ENCODE data around the gene IRAG1. TPM values are rescaled to one million over a fixed set of nuclear protein-coding genes. Genes with fewer than 3 reads are reported as not detected.

IRAG1 gene
- polyA plus RNA-seq, 1 donor from 2014 or later = 0.14 TPM

GRCh38 chr11:10654811-10655150, 38.8 kb downstream of the IRAG1 start:
- no peaks in the 10 kb centered on the region for H3K36me3 ChIP-seq (ENCODE audit: insufficient read depth, low read length)

DNA sequence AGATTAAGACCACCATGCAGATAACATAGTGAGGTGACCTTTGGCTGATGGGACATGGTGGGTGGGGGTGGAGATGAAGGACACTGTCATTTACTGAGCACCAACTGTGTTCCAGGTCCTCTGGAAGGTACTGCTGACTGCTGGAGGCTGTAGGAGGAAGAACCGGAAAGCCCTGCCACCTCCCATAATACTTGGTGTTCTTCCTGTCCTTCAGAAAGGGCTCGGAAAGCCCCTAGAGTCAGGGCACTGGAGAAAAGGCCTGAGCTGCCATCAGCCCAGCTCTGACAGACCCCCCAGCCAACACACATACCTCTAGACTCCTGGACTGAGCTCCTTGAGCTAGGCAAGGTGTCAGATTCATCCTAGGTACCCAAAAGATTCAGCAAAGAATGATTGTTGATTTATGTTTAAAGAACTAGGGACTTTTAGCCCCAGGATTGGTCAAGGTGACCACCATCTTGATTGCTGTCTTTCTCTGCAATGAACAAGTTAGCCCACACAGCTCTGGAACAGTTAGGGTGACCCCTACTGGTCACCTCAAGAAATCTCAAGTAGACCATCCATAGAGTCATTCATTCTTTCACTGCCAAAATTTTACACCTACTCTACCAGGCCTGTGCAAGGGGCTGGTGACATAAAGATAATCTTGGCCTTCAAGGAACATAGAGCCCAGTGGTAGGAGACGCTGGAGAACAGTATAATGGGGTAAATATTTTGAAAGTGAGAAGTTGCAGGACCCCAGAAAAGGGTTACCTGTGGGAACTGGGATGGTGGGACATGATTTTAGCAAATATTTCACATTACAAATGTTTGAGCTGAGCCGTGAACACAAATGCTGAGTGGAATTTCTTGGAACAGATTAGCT, 39.4 kb downstream of the IRAG1 start:
- Histone ChIP-seq H3K4me3 (ENCODE audit: low read length) (no peak overlapping the region), H3F3A (ENCODE audit: insufficient read depth, low read length, poor library complexity, severe bottlenecking) (no peaks in the 10 kb centered on the region), H4K20me1 (ENCODE audit: insufficient read depth) (no peaks in the 10 kb centered on the region), H3K36me3 (ENCODE audit: insufficient read depth, low read length) (no peaks in the 10 kb centered on the region), H3K4me2 (ENCODE audit: low read length) (no peak overlapping the region), H3K27me3 (ENCODE audit: insufficient read depth, low read depth, low read length) (no peaks in the 10 kb centered on the region), H3K9me3 (ENCODE audit: low read length) (no peaks in the 10 kb centered on the region), H3K9me2 (ENCODE audit: insufficient read depth, low read length) (no peaks in the 10 kb centered on the region), H3K9ac (ENCODE audit: low read length) (no peak overlapping the region), H2AFZ (ENCODE audit: low read depth, low read length) (no peak overlapping the region), H3K27ac (ENCODE audit: low read length) (no peak overlapping the region), H3K79me2 (replicated peaks; ENCODE audit: insufficient read depth, low read length) (no peaks in the 10 kb centered on the region)
- TF ChIP-seq EP300 (conservative IDR thresholded peaks at IDR 0.05; ENCODE audit: poor library complexity, severe bottlenecking) (no peak), SMC3 (conservative IDR thresholded peaks at IDR 0.05; ENCODE audit: poor library complexity) (peak; percentile 23), RAD21 (conservative IDR thresholded peaks at IDR 0.05) (peak; percentile 50), TAF1 (IDR thresholded peaks at IDR 0.05; ENCODE audit: low read depth) (no peak), EZH2 (IDR thresholded peaks at IDR 0.05; ENCODE audit: borderline replicate concordance, insufficient read depth, low read length, poor library complexity, severe bottlenecking) (no peak), MXI1 (conservative IDR thresholded peaks at IDR 0.05; ENCODE audit: poor library complexity, severe bottlenecking) (no peak), POLR2AphosphoS5 (IDR thresholded peaks at IDR 0.05) (no peak)
- TF ChIP-seq, protein P1, sequence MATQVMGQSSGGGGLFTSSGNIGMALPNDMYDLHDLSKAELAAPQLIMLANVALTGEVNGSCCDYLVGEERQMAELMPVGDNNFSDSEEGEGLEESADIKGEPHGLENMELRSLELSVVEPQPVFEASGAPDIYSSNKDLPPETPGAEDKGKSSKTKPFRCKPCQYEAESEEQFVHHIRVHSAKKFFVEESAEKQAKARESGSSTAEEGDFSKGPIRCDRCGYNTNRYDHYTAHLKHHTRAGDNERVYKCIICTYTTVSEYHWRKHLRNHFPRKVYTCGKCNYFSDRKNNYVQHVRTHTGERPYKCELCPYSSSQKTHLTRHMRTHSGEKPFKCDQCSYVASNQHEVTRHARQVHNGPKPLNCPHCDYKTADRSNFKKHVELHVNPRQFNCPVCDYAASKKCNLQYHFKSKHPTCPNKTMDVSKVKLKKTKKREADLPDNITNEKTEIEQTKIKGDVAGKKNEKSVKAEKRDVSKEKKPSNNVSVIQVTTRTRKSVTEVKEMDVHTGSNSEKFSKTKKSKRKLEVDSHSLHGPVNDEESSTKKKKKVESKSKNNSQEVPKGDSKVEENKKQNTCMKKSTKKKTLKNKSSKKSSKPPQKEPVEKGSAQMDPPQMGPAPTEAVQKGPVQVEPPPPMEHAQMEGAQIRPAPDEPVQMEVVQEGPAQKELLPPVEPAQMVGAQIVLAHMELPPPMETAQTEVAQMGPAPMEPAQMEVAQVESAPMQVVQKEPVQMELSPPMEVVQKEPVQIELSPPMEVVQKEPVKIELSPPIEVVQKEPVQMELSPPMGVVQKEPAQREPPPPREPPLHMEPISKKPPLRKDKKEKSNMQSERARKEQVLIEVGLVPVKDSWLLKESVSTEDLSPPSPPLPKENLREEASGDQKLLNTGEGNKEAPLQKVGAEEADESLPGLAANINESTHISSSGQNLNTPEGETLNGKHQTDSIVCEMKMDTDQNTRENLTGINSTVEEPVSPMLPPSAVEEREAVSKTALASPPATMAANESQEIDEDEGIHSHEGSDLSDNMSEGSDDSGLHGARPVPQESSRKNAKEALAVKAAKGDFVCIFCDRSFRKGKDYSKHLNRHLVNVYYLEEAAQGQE (IDR thresholded peaks at IDR 0.05; ENCODE audit: borderline replicate concordance) = no peak
- TF ChIP-seq, protein P2, sequence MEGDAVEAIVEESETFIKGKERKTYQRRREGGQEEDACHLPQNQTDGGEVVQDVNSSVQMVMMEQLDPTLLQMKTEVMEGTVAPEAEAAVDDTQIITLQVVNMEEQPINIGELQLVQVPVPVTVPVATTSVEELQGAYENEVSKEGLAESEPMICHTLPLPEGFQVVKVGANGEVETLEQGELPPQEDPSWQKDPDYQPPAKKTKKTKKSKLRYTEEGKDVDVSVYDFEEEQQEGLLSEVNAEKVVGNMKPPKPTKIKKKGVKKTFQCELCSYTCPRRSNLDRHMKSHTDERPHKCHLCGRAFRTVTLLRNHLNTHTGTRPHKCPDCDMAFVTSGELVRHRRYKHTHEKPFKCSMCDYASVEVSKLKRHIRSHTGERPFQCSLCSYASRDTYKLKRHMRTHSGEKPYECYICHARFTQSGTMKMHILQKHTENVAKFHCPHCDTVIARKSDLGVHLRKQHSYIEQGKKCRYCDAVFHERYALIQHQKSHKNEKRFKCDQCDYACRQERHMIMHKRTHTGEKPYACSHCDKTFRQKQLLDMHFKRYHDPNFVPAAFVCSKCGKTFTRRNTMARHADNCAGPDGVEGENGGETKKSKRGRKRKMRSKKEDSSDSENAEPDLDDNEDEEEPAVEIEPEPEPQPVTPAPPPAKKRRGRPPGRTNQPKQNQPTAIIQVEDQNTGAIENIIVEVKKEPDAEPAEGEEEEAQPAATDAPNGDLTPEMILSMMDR (IDR thresholded peaks at IDR 0.05; ENCODE audit: poor library complexity, severe bottlenecking) = peak; percentile 52

More at GRCh38 chr11:10654811-10655150, 38.8 kb downstream of the IRAG1 start:
- Histone ChIP-seq H3K4me3 (ENCODE audit: low read length) (no peak overlapping the region), H3K9ac (ENCODE audit: low read length) (no peak overlapping the region), H3K9me2 (ENCODE audit: insufficient read depth, low read length) (no peaks in the 10 kb centered on the region), H3K79me2 (replicated peaks; ENCODE audit: insufficient read depth, low read length) (no peaks in the 10 kb centered on the region), H3K27me3 (ENCODE audit: insufficient read depth, low read depth, low read length) (no peaks in the 10 kb centered on the region), H3K9me3 (ENCODE audit: low read length) (no peaks in the 10 kb centered on the region), H4K20me1 (ENCODE audit: insufficient read depth) (no peaks in the 10 kb centered on the region), H2AFZ (ENCODE audit: low read depth, low read length) (no peak overlapping the region), H3F3A (ENCODE audit: insufficient read depth, low read length, poor library complexity, severe bottlenecking) (no peaks in the 10 kb centered on the region), H3K4me2 (ENCODE audit: low read length) (no peak overlapping the region), H3K27ac (ENCODE audit: low read length) (no peak overlapping the region)
- no peak for TF ChIP-seq EP300 (conservative IDR thresholded peaks at IDR 0.05; ENCODE audit: poor library complexity, severe bottlenecking)
- TF ChIP-seq MXI1 (conservative IDR thresholded peaks at IDR 0.05; ENCODE audit: poor library complexity, severe bottlenecking) = no peak
- TF ChIP-seq EZH2 (IDR thresholded peaks at IDR 0.05; ENCODE audit: borderline replicate concordance, insufficient read depth, low read length, poor library complexity, severe bottlenecking) = no peak
- TF ChIP-seq POLR2AphosphoS5 (IDR thresholded peaks at IDR 0.05) = no peak
- TF ChIP-seq RAD21 (conservative IDR thresholded peaks at IDR 0.05) = no peak
- TF ChIP-seq, protein P2 (IDR thresholded peaks at IDR 0.05; ENCODE audit: poor library complexity, severe bottlenecking) = no peak
- no peak for TF ChIP-seq SMC3 (conservative IDR thresholded peaks at IDR 0.05; ENCODE audit: poor library complexity)
- TF ChIP-seq, protein P1 (IDR thresholded peaks at IDR 0.05; ENCODE audit: borderline replicate concordance) = no peak
- TF ChIP-seq TAF1 (IDR thresholded peaks at IDR 0.05; ENCODE audit: low read depth) = no peak

Measured in neural cell (in vitro differentiated cells).